ENCODE data around the gene TMEM50B. TPM values are rescaled to one million over a fixed set of nuclear protein-coding genes. Genes with fewer than 3 reads are reported as not detected.

The TMEM50B gene
- total and polyA plus RNA-seq, 2 of the 8 experiments (the other 6 are each of a cell fraction or from before 2014, with no cell fraction given): 16.8 to 20.5 TPM

DNA sequence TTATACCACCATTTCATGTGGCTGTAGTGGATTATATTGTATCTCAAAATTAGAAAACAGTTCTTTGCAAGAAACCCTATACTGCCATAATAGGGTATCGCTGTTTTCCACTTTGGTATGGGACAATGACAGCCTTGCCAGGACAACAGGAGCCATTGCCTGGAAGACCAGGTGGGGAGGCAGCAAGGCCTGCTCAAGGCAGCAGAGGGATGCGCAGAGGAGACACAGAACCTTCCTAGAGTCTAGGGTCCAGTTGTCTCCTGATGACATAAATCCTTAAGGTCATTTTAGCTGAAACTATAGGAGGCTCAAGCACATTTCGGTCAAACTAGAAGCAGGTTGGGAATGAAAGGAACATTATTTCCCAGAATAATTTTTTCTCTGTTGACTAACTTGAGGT lies 48.9 kb downstream of the TMEM50B start (continued):
- TF ChIP-seq, protein P1, sequence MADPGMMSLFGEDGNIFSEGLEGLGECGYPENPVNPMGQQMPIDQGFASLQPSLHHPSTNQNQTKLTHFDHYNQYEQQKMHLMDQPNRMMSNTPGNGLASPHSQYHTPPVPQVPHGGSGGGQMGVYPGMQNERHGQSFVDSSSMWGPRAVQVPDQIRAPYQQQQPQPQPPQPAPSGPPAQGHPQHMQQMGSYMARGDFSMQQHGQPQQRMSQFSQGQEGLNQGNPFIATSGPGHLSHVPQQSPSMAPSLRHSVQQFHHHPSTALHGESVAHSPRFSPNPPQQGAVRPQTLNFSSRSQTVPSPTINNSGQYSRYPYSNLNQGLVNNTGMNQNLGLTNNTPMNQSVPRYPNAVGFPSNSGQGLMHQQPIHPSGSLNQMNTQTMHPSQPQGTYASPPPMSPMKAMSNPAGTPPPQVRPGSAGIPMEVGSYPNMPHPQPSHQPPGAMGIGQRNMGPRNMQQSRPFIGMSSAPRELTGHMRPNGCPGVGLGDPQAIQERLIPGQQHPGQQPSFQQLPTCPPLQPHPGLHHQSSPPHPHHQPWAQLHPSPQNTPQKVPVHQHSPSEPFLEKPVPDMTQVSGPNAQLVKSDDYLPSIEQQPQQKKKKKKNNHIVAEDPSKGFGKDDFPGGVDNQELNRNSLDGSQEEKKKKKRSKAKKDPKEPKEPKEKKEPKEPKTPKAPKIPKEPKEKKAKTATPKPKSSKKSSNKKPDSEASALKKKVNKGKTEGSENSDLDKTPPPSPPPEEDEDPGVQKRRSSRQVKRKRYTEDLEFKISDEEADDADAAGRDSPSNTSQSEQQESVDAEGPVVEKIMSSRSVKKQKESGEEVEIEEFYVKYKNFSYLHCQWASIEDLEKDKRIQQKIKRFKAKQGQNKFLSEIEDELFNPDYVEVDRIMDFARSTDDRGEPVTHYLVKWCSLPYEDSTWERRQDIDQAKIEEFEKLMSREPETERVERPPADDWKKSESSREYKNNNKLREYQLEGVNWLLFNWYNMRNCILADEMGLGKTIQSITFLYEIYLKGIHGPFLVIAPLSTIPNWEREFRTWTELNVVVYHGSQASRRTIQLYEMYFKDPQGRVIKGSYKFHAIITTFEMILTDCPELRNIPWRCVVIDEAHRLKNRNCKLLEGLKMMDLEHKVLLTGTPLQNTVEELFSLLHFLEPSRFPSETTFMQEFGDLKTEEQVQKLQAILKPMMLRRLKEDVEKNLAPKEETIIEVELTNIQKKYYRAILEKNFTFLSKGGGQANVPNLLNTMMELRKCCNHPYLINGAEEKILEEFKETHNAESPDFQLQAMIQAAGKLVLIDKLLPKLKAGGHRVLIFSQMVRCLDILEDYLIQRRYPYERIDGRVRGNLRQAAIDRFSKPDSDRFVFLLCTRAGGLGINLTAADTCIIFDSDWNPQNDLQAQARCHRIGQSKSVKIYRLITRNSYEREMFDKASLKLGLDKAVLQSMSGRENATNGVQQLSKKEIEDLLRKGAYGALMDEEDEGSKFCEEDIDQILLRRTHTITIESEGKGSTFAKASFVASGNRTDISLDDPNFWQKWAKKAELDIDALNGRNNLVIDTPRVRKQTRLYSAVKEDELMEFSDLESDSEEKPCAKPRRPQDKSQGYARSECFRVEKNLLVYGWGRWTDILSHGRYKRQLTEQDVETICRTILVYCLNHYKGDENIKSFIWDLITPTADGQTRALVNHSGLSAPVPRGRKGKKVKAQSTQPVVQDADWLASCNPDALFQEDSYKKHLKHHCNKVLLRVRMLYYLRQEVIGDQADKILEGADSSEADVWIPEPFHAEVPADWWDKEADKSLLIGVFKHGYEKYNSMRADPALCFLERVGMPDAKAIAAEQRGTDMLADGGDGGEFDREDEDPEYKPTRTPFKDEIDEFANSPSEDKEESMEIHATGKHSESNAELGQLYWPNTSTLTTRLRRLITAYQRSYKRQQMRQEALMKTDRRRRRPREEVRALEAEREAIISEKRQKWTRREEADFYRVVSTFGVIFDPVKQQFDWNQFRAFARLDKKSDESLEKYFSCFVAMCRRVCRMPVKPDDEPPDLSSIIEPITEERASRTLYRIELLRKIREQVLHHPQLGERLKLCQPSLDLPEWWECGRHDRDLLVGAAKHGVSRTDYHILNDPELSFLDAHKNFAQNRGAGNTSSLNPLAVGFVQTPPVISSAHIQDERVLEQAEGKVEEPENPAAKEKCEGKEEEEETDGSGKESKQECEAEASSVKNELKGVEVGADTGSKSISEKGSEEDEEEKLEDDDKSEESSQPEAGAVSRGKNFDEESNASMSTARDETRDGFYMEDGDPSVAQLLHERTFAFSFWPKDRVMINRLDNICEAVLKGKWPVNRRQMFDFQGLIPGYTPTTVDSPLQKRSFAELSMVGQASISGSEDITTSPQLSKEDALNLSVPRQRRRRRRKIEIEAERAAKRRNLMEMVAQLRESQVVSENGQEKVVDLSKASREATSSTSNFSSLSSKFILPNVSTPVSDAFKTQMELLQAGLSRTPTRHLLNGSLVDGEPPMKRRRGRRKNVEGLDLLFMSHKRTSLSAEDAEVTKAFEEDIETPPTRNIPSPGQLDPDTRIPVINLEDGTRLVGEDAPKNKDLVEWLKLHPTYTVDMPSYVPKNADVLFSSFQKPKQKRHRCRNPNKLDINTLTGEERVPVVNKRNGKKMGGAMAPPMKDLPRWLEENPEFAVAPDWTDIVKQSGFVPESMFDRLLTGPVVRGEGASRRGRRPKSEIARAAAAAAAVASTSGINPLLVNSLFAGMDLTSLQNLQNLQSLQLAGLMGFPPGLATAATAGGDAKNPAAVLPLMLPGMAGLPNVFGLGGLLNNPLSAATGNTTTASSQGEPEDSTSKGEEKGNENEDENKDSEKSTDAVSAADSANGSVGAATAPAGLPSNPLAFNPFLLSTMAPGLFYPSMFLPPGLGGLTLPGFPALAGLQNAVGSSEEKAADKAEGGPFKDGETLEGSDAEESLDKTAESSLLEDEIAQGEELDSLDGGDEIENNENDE (IDR thresholded peaks at IDR 0.05; ENCODE audit: insufficient replicate concordance, low read length): no peak
- TF ChIP-seq CEBPB (IDR thresholded peaks at IDR 0.05; ENCODE audit: low read depth, low read length) (no peak), CHD2 (IDR thresholded peaks at IDR 0.05; ENCODE audit: low read length) (no peak)
